GM21423 (cell line): Measurements from ENCODE around the gene DRGX.

Experiments used
- ATAC-seq: cut with Tn5 transposase; IDR thresholded peaks from one replicate; pipeline ENCODE4 v1.9.1; 2021; ENCODE audit warnings: mild to moderate bottlenecking, moderate library complexity; ENCODE audit not compliant: unreplicated experiment

The DRGX gene

GRCh38 chr10:49408519-49409306 lies 12.8 kb upstream of the DRGX start:
- no peak for ATAC-seq

- ATAC-seq = no peak
Measured at GRCh38 chr10:49407552-49408137, 11.8 kb upstream of the DRGX start.

GRCh38 chr10:49407151-49407550 lies 11.3 kb upstream of the DRGX start:
- no peak for ATAC-seq

- no peak for ATAC-seq
Measured at GRCh38 chr10:49404321-49404878, 8.5 kb upstream of the DRGX start.

GRCh38 chr10:49403363-49403762 lies 7.5 kb upstream of the DRGX start:
- ATAC-seq = no peak

- no peak for ATAC-seq
Measured at GRCh38 chr10:49400365-49400764, 4.5 kb upstream of the DRGX start.

- no peak for ATAC-seq
Measured at GRCh38 chr10:49398986-49399385, 3.1 kb upstream of the DRGX start.

- peak; percentile 67 for ATAC-seq
Measured at GRCh38 chr10:49398000-49398861, 2.3 kb upstream of the DRGX start.

GRCh38 chr10:49397036-49397999 lies 1.4 kb upstream of the DRGX start:
- peak; percentile 6 for ATAC-seq

GRCh38 chr10:49396666-49396999 lies 744 bp upstream of the DRGX start:
- ATAC-seq = no peak

GRCh38 chr10:49394933-49395740 lies 752 bp downstream of the DRGX start:
- ATAC-seq = no peak

- ATAC-seq = no peak
Measured at GRCh38 chr10:49393757-49394156, 2.1 kb downstream of the DRGX start.

- no peak for ATAC-seq
Measured at GRCh38 chr10:49393301-49393700, 2.6 kb downstream of the DRGX start.

GRCh38 chr10:49389361-49389933 lies 6.4 kb downstream of the DRGX start:
- ATAC-seq = no peak

GRCh38 chr10:49388161-49388560 lies 7.7 kb downstream of the DRGX start:
- no peak for ATAC-seq

- no peak for ATAC-seq
Measured at GRCh38 chr10:49387071-49387470, 8.8 kb downstream of the DRGX start.

GRCh38 chr10:49385939-49386922 lies 9.7 kb downstream of the DRGX start:
- ATAC-seq = no peak
